Right hindlimb (tissue), 1 donor: ENCODE data around the gene LRRC4B.
A peak's percentile ranks its signal among the peaks of the same experiment; 100 is the strongest.
"Not testable (repeated sequence)": the region's sequence is repeated elsewhere in the genome, so short reads cannot be mapped to it uniquely, and the experiment has no call there.

Experiments used
- DNase-seq: peaks from one replicate; pipeline ENCODE4 v3.0.0-alpha.2; 2018

The LRRC4B gene

GRCh38 chr19:50553134-50553703 is 15.0 kb downstream of the LRRC4B start:
- no peak for DNase-seq

DNA sequence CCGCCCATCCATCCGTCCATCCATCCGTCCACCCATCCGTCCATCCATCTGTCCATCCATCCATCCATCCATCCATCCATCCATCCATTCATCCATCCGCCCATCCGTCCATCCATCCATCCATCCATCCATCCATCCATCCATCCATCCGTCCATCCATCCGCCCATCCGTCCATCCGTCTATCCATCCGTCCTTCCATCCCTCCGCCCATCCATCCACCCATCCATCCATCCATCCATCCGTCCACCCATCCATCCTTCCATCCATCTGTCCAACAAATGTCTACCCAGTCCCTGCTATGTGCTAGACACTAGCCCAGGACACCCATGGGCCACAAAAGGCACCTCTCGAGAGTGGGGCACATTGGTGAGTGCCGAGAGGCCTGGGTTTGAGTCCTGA is 15.7 kb downstream of the LRRC4B start:
- no peak for DNase-seq

DNA sequence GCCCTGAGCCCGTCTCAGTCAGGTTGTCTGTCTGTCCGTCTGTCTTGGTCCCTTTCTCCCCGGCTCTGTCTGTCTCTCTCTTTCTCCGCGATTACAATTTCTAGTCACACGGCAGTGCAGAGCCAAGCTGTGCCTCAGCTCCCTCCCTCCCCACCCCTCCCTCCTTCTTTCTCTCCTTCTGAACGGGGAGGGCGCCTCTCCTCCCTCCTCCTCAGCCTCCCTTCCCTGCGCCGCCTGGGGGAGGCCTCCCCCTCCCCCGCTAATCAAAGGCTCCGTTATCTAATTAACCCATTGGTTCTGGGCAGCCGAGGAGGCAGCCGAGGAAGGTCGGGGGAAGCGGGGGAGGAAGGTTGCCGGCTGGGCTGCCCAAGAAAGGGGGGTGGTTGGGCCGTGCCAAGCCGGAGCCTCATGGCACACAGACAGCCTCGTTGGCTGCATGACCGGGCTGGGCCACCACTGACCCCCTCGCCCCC is 16.5 kb downstream of the LRRC4B start:
- no peak for DNase-seq

- no peak for DNase-seq
These were observed 17.1 kb downstream of the LRRC4B start for GRCh38 chr19:50551034-50551714.

- DNase-seq: no peak
These were observed 17.7 kb downstream of the LRRC4B start for GRCh38 chr19:50550594-50550966.

GRCh38 chr19:50549927-50550593 is 18.2 kb downstream of the LRRC4B start:
- DNase-seq: no peak

GRCh38 chr19:50549059-50549926 is 18.9 kb downstream of the LRRC4B start:
- no peak for DNase-seq

DNA sequence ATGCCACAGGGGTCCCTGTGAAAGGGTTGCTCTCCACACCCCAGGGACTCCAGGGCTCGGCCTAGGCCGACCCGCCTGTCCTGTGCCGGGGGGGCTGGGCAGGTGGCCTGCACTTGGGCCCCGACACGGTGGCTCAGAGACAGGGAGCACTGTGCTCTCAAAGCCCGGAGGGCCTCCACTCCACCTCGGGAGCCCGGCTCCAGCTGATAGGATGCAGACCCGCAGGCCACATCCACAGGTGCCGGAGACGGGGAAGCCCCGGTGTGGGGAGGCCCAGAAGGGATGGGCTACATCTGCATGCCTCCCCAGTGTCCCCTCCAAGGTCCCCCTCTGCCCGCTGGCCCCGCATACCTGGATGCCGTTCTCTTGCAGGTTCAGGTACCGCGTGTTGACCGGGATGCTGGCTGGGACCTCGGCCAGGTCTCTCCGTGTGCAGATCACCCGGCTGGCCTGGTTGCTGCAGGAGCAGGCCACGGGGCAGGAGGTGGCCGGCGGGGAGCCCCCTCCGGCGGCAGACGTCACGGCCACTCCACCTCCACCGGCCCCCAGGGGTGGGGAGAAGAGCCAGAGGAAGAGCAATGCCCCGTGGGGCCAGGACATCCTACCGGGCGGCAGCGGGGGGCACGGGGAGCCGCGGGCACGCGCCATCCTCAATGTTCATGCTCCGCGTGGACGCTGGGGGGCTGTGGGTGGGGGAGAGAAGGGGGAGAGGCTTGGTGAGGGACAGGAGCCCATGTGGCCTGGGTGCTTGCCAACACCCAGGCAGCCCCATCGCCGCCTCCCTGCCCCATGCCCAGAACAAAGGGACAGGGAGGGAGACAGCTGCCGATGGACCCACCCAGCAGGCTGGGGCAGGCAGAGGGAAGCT is 19.8 kb downstream of the LRRC4B start:
- DNase-seq: no peak

DNA sequence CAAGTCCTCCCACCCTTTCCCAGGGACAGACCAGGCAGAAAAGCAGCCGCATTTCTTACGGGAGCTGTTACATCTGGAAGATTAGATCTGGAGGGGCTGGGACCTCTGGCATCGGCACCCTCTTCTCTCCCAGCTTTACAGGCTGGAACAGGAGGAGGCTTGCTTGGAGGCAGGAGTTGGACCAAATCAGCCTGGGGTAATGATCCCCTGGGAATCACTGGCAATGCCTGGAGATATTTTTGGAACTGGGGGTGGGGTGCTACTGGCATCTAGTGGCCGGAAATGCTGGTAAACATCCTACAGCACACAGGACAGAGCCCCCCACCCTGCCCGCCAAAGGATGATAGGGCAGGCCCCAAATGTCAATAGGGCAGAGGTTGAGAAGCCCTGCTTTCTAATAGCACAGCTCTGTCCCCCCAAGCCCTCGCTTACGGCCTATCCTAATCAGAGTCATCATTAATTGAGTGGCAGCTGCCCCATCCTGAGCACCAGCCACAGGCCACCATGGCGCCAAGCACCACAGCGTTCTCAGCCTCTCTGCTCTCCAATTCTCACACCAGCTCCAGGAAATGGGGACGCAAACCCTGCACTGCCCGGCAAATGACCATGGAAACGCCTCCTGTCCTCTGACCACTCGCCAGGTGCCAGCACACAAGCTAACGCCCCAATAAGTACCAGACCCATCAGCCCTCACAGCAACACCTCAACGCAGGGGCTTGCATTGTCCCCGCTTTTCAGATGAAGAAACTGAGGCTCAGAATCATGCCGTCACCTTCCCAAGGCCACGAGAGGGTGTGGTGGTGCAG is 20.6 kb downstream of the LRRC4B start:
- DNase-seq: no peak

- no peak for DNase-seq
These were observed 21.6 kb downstream of the LRRC4B start for GRCh38 chr19:50546527-50547221.

GRCh38 chr19:50542943-50543342 is 25.3 kb downstream of the LRRC4B start:
- no peak for DNase-seq

DNA sequence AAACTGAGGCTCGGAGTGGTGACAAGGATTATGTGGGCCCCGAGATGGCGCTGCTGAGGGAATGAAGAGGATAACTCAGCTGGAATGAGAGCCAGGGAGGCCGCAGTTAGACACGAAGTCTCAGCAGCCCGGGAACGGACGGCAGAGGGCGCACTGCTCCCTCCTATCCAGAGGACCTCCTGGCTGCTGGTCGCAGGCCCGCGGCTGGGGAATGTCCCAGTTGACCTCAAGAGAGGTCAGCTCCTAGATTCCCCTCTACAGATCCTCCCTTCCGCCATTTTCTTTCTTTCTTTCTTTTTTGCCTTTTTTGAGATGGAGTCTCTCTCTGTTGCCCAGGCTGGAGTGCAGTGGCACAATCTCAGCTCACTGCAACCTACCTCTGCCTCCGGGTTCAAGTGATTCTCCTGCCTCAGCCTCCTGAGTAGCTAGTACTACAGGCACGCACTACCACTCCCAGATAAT is 30.4 kb downstream of the LRRC4B start:
- peak; percentile 78 for DNase-seq

- DNase-seq: no peak
These were observed 30.9 kb downstream of the LRRC4B start for GRCh38 chr19:50537306-50537685.

DNA sequence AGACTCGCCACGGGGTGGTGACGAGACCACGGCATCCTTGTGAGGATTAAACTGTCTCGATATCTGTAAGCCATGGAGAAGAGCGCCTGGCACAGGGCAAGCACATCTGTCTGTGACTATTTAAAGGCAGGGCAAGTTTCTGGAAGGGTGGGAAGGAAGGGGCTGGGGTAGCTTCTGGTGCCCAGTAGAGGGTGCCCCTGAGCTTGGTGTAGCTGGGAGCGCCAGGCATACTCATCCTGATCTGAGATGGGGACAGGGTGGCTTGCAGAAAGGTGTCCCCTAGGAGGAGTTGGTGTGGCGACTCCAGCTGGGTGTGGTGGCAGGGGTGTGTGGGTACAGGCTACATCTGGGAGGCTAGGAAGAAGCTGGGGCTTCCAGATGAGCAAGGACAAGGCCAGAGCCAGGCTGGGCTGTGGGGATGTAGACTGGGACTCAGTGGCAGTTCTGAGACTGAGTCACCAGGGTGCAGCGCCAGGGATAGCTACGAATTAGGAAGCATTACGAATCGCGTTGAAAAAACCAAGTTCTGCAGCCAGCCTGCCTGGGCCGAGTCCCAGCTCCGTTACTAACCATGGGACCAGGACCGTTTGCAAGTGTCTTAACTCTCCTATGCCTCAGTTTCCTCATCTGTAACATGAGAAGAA is 31.5 kb downstream of the LRRC4B start:
- no peak for DNase-seq

DNA sequence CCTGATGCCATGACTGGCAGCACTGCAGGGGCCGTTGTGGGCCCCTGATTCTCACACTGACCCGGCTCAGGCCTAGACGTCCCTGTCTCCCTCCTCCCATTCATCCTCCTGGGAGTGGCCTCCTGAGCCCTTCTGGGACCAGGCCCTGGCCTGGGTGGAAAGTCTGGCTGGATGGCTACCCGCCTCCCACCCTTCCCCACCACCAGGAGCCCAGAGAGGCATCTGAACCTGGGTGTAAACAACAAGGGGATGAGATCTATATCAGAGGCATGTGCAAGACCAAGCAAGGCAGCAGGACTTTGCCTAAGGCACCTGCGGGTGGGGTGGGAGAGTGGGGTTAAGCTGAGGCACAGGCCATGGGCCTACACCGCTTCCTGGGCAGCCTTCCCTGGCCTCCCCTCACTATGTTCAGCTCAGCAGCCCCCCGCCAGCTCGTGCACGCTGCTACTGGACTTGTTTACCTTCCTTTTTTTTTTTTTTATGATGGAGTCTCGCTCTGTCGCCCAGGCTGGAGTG is 32.5 kb downstream of the LRRC4B start:
- DNase-seq: no peak

- DNase-seq: no peak
These were observed 33.8 kb downstream of the LRRC4B start for GRCh38 chr19:50534478-50534877.

GRCh38 chr19:50532952-50533351 is 35.3 kb downstream of the LRRC4B start:
- DNase-seq: no peak

DNA sequence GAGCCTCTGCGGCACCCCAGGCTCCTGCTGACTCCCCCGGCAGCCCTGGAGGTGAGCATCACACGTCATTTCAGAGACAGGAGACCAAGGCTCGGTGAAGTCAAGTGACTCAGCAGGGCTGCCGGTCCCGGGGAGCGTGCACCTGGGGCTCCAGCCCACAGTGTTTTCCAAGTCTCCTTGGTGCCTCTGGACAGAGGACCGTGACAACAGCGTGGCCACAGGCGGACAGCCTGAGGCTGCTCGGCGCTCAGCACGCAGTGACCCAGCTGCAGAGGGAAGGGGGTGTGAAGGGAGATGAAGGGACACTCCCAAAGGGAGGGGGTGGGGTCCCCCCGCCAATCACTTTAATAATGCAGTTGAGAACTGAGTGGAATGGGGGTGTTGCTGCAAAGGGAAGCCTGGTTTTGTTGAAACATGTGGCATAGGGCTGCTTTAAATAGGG is 37.0 kb downstream of the LRRC4B start:
- DNase-seq: no peak

GRCh38 chr19:50528052-50528451 is 40.2 kb downstream of the LRRC4B start:
- not testable (repeated sequence) for DNase-seq

GRCh38 chr19:50522881-50523280 is 45.4 kb downstream of the LRRC4B start:
- no peak for DNase-seq
